ENCODE results near the gene ZNF691.
"Not testable (repeated sequence)": the region's sequence is repeated elsewhere in the genome, so short reads cannot be mapped to it uniquely, and the experiment has no call there.

Gene ZNF691, protein sequence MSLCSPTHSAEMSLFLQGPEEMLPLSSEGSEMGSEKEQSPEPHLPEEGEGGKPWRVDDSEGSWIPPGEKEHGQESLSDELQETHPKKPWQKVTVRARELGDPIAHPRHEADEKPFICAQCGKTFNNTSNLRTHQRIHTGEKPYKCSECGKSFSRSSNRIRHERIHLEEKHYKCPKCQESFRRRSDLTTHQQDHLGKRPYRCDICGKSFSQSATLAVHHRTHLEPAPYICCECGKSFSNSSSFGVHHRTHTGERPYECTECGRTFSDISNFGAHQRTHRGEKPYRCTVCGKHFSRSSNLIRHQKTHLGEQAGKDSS

DNA sequence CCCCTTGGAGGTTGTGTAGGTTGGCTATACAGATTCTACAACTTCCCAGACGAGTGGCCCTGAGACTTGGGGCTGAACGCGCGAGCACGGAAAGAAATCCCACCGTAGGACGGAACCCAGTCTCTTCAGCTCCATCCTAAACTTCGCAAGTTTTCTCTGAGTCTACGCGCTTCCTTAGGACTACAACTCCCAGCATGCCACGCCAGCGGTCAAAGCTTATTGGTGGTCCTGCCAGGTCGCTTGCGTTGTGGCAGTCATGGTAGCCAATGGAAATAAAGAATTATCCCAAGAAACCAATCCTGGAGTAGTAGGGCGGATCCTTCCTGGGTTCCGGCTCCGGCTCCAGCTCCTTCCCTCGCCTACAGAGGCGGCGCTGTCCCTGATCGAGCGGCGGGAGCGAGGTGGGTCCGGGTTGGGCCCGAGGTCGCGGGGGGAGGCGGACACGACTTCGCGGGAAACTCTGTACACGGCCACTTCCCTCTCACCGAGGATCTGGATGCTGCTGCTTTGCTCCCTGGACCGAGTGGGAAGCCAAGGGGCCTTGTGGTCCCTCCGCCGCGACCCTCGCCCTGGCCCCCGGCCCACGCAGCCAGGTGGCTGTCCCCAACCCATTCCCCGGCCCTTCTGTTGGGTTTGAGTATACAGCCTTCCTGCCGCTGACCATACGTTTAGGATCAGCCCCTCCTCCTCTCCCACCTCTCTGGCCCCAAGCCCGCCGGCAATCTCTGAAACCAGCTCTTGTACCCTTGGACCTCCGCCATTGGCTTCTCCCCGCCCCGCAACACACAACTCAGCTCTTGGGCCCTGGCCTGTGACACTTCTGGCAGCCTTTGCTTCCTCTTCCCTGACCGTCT lies at the start of gene ZNF691:
Gene ZNF691 (plus strand): TSS at position 357 of the 854 bp plus-strand sequence. CDS start 3,046 bp downstream, outside the sequence.
- DNase-seq = peak; percentile 93

DNA sequence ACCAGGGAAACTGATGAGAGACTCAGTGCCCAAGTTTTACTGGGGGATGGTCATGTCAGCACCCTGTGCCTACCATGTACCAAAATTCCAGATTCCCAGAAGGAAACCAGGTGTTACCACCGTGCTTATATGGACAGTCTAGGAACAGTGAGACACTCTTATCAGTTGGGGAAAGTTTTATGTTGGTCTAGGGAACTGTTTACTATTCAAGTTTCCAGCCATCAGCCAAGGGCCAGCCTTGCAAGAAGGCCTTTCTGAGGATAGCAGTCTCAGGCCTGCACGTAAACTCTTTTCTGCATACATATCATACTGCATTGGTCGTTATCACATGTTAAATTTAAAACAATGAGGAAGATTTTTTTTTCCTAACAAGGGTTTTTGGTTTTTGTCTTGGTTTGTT lies 49.0 kb upstream of the ZNF691 start:
- DNase-seq = no peak

DNA sequence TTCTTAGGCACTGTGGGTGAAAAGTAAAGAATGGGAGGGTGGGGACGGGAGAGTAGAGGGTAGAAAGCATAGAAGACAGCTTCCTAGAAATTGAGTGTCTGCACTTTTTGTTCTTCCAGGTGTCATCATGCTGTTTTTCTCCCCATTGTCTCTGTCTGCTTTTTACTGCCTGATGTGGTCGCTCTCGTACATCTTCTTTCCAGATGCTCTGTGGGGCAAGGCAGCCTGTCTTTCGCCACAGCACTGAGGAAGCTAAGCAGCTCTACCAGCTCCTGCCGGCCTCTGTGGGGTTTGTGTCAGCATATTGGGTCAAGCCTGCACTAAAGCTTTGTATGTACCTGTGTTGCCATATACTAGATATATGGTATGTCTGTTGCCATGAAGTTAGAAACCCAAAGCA lies 48.4 kb upstream of the ZNF691 start:
- no peak for DNase-seq

- DNase-seq = no peak
These were observed 44.5 kb upstream of the ZNF691 start for GRCh38 chr1:42801832-42802473.

- DNase-seq = no peak
These were observed 40.2 kb upstream of the ZNF691 start for GRCh38 chr1:42806171-42806570.

- DNase-seq = no peak
These were observed 39.8 kb upstream of the ZNF691 start for GRCh38 chr1:42806593-42806992.

- no peak for DNase-seq
These were observed 39.3 kb upstream of the ZNF691 start for GRCh38 chr1:42807056-42807668.

GRCh38 chr1:42814815-42815214 lies 31.6 kb upstream of the ZNF691 start:
- not testable (repeated sequence) for DNase-seq

DNA sequence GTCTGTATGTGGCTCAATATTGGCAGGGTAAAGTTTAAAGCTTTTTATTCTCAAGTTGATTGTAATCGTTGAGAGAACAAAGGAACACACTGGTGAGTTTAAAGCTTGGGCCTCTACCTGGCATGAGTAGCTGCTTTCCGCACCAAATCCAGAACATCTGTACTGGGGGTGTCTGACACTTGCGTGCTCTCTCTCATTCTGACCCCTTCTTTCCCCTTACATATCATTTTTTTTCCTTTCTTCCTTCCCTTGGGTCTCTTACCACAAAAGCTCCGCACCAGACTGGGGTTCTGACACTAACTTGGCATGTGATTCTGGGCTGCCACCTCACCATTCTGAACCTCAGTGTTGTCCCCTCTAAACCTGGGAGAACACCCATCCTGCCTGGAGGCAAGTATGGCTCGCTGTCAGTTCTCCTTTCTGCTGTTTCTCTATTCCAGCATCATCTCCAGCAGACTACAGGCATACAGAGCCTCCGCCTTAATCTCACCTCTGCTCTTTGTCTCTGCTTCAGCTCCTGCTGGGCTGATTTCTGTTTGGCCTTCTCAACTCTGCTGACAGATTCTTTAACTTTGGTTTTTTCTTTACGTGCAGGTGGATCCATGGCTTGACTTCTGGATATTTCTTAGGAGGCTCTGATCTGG lies 30.4 kb upstream of the ZNF691 start:
- DNase-seq = no peak

- peak; percentile 94 for DNase-seq
These were observed 29.6 kb upstream of the ZNF691 start, which contains the start of the genes ERMAP and SVBP for GRCh38 chr1:42816585-42817439. TSS of gene ERMAP (plus strand) at chr1:42817122. CDS start at chr1:42830449, 13,327 bp downstream. TSS of gene SVBP (minus strand) at chr1:42817397. CDS start at chr1:42816544, 853 bp downstream.

DNA sequence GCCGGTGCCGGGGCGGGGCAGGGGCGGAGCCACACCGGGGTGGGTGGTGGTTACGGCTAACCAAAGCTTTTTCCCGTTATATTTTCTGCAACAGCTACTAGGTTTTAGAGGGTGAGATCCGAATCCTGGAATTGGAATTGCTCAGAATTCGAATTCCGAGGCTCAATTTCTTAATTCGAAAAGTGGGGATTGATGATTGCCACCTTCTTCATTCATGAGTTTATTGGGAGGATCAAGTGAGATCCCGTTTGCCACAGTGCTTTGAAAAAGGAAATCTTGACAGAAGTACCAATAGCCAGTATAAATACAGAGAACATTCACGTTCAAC lies 29.0 kb upstream of the ZNF691 start:
- DNase-seq = no peak

DNA sequence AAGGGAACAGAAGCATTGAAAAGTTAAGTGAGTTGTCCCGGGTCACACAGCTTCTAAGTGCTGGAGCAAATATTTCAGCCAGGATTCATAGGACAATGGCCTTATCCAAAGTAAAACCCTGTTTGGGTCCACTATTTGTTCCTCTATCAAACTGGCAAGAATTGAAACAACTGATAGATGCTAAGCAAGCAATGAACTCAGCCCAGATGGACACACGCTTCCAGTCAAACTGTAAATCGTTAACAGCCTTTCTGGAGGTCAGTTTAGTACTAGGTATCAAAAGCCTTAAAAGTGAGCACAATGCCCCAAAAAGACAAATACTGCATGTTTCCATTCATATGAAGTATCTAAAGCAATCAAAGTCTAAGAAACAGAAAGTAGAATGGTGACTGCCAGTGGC lies 28.4 kb upstream of the ZNF691 start:
- DNase-seq = no peak

- DNase-seq = no peak
These were observed 25.6 kb upstream of the ZNF691 start for GRCh38 chr1:42820813-42821212.

- DNase-seq = no peak
These were observed 24.7 kb upstream of the ZNF691 start for GRCh38 chr1:42821690-42822089.

GRCh38 chr1:42822800-42823392 lies 23.5 kb upstream of the ZNF691 start:
- DNase-seq = no peak

DNA sequence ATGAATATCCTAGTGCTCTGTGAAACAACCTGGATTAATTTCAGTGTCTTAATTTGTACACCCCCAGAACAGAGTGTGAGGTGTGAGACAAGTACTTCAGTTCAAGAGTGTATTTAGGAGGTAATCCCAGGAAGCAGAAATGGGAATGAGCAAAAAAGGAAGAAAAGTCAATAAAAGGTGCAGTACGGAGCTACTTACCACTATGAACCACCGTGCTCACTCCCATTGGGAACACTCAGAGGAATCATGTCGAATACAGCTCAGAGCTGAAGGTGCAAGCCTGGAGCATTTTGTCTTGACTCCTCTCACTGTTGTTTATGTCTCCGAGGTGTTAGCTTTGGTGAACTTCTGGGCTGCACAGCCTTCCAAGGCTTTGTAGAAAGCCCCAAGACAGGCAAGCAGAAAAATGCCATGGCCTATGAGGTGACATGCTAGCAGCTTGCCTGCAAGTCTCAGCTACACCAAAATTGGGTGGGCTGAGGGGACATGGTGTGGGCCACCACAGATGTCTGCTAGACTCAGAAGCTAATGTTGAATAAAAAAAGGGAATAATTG lies 21.9 kb upstream of the ZNF691 start:
- DNase-seq = no peak

DNA sequence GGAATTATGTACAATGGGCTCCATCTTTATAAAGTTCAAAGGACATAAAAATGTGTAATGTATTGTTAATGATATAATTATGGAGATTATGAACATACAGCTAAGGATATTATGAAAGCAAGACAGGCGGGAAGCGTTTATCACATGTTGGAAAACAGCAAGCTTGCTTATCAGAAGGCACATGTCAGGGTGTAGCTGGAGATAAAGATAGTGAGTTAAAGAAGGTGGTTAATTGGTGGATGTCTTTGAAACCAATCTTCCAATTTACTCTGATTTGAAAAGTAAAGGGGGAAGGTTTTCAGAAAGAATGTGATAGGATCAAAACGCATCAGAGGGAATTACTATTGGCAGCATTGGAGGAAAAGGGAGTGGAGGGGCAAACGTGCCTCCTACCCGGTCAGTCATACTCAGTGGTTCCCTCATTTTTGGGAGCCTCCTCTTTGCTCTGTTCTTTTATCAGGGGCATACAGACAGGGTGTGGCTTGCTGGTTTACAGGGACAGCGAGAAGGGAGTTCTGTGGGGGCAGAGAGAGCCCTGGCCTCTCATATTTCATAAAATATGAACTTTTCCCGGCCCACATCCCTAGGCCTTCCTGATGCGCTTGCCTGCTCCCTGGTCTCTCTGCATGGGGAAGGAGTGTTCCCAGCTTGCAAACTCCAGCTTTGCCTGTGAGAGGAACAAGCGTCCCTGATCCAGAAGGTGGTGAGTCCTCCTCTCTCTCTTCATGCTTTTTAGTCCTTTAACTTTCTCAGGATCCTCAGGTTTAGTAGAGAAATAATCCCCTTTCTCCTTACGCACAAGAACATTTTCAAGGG lies 21.2 kb upstream of the ZNF691 start:
- DNase-seq = no peak

- DNase-seq = no peak
These were observed 15.8 kb upstream of the ZNF691 start for GRCh38 chr1:42830631-42831030.

- no peak for DNase-seq
These were observed 15.1 kb upstream of the ZNF691 start for GRCh38 chr1:42831273-42831672.
